ENCODE measurements around the gene WDTC1.
A peak's percentile ranks its signal among the peaks of the same experiment; 100 is the strongest.

Gene WDTC1

DNA sequence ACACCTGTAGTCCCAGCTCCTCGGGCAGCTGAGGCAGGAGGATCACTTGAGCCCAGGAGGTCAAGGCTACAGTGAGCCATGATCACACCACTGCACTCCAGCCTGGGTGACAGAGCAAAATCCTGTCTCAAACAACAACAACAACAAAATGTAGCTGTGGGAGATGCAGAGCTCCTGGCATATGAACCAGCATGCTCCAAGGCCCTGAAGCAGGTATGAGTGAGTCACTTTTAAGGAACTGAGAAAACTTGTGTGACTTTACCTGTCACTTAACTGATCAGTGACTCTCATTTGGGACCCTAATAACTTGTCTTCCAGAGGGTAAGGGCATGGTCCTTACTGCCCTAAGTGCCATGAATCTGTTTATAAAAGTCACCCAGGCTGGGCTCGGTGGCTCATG is 68.2 kb downstream of the WDTC1 start:
- DNase-seq: no peak

DNA sequence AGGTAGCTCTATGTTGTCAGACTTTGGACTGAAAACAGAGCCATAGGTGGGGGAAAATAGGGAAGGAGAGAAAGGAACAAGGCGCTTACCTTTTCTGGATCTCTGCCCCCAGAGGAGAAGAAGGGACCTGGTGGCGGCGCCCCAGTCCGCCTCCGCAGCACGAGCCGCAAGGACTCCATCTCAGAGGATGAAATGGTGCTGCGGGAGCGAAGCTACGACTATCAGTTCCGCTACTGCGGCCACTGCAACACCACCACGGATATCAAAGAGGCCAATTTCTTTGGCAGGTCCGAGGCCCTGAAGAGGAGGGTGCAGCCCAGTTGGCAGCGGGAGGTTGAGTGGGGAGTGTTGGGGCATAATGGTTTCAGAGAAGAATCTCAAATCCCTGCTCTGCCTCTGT is 69.1 kb downstream of the WDTC1 start:
- no peak for DNase-seq

DNA sequence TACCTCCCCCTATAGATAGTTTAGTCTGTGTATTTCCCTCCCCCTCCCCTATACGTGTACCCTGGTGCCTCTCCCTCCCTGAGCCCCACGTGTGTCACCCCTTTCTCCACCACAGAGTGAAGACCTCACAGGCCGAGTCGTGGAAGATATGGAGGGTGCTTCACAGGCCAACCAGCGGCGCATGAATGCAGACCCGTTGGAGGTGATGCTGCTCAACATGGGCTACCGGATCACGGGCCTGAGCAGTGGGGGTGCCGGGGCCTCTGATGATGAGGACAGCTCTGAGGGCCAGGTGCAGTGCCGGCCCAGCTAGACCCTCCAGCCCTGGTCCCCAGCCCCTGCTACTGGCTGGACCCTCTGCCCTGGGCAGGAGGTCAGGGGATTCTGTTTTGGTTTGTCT is 71.6 kb downstream of the WDTC1 start:
- DNase-seq: no peak

DNA sequence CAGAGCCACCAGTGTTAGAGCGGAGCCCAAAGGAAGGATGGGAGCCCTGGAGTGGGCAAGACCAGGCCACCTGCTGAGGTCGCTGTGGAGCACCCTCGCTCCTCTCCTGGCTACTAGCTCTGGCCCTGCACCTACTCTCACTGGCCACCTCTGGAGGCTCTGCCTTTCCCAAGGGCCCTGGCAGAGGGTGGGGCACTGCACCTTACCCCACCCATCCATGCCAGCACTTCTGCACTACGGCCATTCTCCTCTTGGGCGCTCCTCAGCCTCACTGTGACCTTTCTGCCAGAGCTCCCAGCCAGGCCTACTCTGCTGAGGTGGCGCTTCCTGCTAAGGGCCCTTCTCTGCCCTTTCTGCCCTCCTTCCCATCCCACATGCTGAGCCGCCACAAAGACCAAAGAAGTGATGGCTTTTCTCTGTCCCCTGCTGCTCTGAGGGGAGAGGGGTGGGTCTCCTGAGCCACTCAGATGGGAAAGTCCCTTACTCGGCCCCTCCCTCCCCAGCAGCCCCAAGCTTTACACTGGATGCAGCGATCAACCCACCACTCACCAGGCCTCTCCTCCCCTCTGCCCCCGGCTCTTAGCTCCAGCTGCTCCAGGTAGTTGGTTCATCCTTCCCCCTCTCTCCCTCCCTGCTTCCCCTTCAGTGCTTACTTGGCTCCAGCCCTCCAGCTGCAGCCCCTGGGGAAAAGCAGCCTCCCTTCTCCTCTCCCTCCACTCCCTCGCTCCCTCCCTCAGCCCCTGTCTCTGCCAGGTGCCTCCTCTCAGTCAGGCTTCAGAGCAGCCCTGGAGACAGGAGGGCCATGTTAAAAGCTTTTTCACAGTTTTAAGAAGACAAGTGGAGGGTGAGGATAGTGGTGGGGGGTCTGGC is 72.7 kb downstream of the WDTC1 start:
- no peak for DNase-seq

DNA sequence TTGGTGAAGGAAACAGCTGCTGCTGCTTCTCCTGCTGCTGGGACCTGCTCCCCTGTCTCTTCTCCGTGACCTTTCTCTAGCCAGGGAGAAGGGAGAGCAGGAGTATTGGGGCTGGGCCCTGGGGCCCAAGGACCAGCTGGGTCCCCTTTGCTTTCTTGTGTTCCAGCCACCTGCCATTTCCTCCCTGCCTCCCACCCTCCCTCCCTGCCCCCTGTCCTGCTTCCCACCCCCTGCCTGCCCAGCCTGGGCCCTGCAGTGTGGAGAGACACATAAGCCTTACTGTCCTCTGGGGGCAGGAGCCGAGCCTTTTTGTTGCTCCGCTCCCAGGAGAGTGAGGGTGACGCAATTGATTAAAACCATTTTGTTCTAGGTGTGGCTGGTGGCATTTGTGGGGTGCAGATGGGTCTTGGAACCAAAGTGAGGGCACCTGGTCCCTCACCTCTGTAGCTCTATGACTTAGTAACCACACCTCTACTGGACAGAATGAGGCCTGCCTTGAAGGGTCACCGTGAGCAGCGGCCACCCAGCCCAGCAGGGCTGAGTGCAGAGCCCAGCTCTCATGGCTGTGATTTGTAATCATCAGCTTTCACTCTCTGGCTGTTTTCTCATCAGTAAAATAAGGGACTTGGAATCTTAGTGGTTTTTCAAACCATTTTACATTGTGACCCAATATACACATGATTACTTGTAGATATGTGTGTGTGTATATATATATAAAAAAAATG is 73.6 kb downstream of the WDTC1 start:
- DNase-seq: no peak

DNA sequence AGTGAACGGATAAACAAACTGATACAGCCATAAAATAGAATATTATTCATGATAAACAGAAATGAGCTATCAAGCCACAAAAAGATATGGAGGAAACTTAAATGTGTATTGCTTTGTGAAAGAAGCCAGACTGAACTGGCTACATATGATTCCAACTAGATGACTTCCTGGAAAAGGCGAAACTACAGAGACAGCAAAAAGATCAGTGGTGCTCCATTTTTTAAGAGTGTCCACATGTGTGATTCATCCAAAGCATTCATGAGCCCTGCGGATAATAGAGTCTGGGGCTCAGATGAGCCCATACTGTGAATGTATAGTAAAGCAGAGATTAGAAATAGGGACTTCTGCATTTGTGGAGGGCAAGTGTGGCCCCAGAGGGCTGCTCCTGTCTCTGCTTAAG is 79.7 kb downstream of the WDTC1 start:
- no peak for DNase-seq

DNA sequence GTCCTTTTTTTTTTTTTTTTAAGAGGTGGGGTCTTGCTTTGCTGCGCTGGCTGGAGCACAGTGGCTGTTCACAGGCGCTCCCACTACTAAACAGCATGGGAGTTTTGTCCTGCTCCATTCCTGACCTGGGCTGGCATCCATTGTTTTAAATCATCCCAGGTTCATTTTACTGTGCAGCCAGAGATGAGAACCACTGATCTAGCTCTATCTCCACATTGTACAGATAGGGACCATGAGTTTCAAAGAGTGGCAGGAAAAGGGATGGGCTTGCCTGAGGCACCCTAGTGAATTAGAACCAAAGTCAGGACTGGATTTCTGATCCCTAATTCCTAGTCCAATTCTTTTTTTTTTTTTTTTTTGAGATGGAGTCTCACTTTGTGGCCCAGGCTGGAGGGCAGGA is 80.3 kb downstream of the WDTC1 start:
- no peak for DNase-seq

DNA sequence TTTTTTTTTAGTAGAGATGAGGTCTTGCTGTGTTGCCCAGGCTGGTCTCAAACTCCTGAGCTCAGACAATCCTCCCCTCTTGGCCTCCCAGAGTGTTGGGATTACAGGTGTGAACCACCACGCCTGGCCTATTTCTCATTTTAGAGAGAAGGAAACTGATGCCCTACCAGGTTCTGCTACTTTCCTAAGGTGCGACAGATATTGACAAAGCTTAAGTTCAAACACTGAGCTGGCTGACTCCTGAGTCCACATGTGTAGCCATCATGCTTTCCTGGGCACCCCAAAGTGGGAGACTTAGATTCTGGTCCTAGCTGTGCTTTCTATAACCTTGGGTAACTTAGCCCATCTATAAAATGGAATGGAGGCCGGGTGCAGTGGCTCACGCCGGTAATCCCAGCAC is 82.4 kb downstream of the WDTC1 start:
- DNase-seq: no peak

DNA sequence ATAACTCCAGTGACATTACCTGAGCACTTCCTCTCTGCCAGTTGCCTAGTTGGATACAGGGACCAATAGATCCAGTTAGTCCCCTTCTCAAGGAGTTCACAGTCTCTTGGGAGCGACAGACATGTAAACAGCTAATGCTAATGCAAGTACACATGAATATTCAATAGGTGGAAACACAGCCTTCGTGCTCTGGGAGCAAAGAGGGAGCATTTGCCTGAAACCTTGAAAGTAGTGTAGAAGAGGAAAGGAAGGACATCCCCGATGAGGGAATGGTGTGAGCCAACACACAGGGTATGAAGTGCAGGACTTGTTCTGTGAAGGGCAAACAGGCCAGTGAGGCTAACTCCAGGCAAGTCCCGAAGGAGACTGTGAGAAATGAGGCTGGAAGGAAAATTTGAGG is 83.7 kb downstream of the WDTC1 start:
- DNase-seq: no peak

DNA sequence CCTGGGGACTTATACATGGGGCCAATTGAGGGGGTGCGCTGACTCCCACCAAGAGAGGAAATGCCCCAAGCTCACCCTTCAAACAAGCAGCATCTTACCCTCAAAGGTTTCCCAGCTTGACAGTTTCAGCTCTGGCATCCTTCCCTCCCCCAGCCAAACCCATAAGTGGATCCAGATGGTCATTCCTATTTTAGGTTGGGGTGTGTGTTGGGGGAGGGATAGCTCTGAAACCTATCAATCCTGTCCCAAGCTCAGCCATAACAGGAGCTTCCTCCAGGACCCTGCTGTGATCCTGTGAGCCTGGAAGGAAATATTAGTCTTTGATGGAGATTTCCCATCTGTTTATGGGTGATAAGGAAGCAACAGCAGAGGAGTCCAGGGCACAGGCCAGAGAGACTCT is 84.2 kb downstream of the WDTC1 start:
- DNase-seq: peak; percentile 31

DNA sequence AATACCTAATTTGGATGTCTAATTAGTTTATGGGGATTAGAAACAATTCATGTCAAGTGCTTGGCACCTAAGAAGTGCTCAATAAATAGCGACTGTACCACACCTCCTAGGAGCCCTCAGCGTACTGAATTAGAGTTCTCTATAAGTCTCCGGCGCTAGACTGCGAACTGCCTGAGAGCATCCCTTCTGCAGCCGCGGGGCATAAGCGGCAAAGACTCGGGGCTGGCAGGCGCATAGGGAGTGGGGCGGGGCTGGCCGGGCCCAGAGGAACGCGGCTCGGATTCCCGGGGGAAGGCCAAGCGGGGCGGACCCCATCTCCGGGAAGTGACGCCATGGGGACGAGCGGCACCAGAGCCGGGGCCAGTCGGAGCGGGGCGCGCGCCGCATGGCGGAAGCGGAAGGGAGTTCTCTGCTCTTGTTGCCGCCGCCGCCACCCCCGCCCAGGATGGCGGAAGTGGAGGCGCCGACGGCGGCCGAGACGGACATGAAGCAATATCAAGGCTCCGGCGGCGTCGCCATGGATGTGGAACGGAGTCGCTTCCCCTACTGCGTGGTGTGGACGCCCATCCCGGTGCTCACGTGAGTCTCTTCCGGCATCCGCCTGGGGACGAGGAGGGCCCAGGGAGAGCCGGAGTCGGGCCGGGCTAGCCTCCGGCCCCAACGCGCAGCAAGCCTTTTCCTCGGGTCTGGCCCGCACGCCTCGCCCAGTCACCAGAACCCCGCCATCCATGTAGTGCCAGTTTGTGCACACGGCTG is 87.6 kb downstream of the WDTC1 start, which contains the start of gene TMEM222:
TSS of gene TMEM222 (plus strand) at position 351 of the 756 bp plus-strand sequence. CDS start at position 386, 35 bp downstream.
- peak; percentile 98 for DNase-seq

DNA sequence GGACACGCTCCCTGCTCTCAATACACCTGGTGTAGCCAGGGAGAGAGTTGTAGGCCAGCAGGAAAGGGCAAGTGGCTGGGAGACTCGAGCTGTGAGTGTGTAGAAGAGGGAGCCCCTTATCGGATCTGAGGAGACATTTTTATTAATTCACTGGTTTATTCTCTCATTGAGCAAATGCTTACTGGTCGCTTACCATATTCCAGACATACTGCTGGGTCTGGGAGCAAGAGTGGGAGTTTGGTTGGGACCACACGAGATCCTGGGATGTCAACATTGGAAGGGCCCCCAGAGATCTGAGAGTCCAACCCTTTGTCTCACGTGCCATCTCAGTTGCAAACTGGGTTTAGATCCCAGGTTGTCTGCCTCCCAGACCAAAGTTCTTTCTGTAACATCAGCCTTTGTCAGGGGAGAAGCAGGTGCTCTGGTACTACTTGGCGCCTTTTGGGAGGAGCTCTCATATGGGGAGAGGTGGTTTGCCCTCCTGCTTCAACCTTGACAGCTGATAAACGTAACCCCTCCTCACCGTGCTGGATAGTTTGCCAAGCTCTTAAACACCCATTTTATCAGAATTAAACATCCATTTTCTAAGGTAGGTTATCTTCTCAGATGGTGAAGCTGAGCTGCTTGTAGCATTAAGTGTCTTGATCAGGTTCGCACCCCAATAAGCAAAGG is 88.3 kb downstream of the WDTC1 start:
- DNase-seq: no peak

DNA sequence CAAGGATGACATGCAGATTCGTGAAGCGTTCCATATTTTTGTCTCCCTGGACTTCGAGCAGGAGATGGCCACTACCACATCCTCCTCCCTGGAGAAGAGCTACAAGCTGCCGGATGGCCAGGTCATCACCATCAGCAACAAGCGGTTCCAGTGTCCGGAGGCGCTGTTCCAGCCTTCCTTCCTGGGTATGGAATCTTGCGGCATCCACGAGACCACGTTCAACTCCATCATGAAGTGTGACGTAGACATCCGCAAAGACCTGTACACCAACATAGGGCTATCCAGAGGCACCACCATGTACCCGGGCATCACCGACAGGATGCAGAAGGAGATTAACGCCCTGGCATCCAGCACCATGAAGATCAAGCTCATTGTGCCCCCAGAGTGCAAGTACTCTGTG is 90.9 kb downstream of the WDTC1 start:
- no peak for DNase-seq

DNA sequence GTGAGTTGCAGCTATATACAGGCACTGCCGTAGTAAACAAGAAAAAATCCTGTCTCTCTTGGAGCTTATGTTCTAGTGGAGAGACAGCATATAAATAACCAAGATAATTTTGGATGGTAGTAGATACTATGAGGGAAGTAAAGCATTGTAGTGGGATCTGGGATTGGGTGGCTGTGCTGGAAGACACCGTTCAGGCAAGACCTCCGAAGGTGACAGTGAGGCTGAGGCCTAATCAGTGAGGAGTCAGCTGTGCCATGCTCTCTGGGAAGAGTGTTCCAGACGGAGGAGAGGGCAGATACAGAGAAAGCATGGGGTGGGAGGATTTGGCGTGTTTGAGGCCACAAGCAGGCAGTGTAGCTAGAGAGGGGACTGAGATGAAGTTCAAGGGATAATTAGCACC is 93.5 kb downstream of the WDTC1 start:
- DNase-seq: no peak

DNA sequence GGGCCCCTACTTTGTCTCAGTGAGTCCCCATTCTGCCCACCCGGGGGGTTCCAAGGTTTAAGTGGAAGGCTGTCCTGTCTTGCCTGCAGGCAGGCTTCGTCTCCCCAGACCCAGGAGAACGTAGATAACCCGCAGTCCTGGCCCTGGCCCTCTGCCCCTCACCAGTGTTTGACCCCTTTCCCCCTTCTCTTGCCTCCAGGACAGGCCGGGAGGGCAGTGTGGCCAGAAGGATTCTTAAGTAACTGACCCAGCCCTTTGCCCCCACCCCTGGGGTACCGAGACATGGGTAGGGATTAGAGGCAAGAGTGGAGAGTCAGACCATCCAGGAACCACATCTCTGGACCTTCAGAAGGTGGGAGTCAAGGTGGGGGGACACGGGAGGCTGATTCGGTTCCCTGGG is 96.4 kb downstream of the WDTC1 start:
- no peak for DNase-seq

DNA sequence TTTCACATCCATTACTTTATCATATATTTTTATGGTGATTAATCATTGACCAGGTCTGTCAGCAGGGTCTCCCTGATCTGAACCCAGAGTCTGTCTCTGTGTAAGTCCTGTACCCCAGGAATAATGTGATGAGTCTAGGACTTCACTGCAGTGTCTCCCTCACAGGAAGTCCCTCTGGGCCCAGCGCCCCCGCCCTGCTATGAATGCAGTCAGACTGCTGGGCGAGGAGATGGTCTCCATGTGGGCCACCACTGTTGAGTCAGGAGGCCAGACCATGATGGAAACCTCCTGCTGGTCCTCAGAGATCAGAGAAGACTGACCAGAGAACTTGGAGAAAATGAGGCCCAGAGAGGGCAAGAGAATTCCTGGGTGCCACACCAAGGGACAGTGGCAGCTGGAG is 97.0 kb downstream of the WDTC1 start:
- DNase-seq: no peak

DNA sequence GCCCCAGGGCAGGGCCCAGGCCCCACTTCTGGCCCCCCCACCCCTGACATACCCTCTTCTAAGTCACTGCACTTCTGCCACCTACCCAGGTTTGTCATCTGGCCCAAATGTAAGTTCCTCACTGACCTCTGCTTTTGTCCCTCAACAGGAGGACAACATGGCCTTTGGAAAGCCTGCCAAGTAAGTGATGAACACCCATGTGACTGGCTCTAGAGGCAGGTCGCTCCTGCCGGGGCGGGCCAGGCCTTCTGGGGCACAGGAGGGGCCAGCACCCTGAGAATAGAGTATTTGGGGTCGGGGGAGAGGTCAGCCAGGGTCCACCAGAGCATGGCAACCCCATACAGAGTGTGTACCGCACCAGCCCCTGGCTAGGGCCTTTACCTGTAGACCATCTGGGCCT is 97.5 kb downstream of the WDTC1 start:
- no peak for DNase-seq

DNA sequence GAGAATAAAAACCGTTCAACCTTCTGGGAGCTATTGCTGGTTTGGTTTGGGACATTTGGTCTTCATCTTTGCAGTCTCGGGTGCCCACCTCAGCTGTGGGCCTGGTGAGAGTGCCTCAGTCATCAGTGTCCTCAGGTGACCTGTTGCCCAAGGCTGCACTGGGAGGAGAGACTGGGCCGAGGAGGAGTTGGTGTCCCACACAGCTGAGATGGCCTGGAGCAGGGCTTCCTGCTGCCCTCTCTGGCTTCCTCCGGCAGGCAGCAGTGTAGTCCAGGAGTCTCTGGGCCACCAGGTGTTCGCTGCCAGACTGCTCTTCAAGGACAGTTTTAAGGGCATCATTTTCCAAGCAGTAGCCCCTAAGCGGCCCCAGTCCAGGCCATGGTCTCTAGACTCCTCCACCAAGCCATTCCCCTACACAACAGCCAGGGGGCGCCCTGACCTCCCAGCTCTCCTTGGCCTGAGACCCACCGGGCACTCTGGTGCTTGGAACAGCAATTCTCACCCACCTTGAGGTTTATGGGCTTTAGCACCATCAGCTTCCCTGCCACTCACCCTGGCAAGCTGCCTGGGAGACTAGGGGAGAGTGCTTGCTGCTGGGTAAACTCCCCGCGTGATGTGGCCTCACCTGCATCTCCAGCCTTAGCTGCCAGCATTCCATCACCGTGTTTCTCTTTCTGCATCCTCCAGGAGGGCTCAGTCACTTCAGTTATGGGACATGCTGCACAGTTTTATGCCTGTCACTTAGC is 98.3 kb downstream of the WDTC1 start:
- peak; percentile 16 for DNase-seq

DNA sequence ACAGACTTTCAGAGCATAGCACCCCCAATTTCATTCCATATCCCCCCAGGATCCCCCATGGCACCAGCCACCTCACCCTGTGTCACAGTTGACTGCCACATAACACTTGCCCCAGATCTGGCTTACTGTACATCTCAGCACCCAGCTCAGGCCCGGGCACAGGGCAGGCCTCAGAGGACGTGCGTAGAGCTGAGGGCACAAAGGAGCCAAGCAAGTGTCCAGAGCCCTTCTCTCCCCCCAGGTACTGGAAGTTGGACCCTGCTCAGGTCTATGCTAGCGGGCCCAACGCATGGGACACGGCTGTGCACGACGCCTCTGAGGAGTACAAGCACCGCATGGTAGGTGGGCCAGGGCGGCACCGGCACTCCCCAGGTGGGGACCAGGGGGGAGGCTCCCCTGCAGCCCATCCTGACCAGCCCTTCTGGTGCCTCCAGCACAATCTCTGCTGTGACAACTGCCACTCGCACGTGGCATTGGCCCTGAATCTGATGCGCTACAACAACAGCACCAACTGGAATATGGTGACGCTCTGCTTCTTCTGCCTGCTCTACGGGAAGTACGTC is 99.4 kb downstream of the WDTC1 start:
- DNase-seq: no peak

DNA sequence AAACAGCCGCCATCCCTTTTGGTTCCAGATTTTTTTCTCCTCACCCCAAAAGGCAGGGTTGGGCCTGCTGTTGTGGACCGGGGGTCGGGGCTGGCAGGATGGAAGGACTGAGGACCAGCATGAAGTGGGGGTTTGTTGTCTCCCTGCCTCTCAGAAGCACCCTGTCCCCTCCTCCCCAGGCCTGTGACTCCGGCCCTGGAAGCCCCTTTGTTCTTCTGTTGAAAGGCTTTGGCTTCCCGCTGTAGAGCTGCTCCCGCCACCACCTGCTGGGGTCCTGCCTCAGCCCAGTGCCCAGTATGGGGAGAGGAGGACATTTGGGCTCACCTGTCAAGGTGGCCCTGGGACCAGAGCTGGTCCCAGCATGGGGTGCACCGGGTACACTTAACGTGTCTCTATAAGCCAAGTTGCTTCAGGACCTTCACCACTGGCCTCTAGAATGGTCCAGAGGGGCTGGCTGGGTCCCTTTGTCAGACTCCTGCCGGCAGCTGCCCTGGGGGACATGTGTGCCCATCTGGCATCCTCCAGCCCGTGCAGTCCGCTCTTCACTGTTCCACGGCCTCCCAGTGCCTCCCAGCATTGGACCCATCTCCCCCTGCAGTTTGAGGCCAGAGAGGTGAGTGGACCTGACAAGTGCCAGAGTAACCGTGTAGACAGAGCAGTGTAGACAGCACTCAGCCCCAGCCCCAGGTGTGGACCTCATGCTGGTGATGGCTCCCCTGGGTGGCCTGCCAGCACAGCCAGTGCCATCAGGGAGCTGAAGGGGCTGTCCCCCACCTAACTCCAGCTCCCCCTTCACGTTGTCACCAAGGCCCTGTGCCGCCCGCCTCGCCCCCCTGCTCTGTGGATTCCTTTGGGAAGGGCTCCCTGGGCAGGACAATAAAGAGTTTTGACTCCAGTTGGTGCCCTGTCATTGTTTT is 101.3 kb downstream of the WDTC1 start:
- no peak for DNase-seq

DNA sequence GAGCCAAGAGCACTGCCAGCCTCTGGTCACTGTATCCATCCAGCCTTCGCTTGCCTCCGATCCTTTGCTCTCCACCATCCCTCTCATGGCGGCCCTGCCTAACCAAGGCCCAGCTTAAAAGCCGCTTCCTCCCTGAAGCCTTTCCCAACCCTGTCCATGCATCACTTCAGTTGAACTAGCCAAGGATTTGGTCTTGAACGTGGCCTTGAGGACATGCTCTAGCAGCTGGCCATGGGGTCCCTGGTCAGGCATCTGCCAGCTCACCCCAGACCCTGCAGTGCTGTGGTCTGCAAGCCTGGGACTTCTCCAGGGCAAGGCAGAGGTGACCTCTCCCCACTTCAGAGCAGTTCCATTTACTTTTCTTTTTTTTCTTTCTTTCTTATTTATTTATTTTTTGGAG is 102.3 kb downstream of the WDTC1 start:
- DNase-seq: no peak

Measured in HCEC 1CT (cell line).